Stimulated activated CD4-positive, alpha-beta T cell treated with anti-CD3 and anti-CD28 coated beads, TNF-alpha, amount 100 ng/mL, for 24 hours (primary cell): ENCODE measurements around the gene SLC22A23.
A peak's percentile ranks its signal among the peaks of the same experiment; 100 is the strongest.

ENCODE experiments used
- DNase-seq, 3 experiments: peaks; one replicate each; pipeline ENCODE4 v3.0.0-alpha.2; 2020; ENCODE audit warnings: low read depth in 3 of 3

The SLC22A23 gene

GRCh38 chr6:3456898-3457709 lies at the start of gene SLC22A23:
Gene SLC22A23 (minus strand): TSS chr6:3457050. CDS start chr6:3456559, 491 bp downstream.
- DNase-seq = peak; percentile 30 to 66 (median 51)

- no peak for DNase-seq
Measured at GRCh38 chr6:3506200-3506599, 49.4 kb upstream of the SLC22A23 start.

- DNase-seq = no peak
Measured at GRCh38 chr6:3504938-3505805, 48.3 kb upstream of the SLC22A23 start.

GRCh38 chr6:3504354-3504753 lies 47.5 kb upstream of the SLC22A23 start:
- DNase-seq = no peak

GRCh38 chr6:3501826-3502500 lies 45.1 kb upstream of the SLC22A23 start:
- no peak for DNase-seq

- DNase-seq = no peak
Measured at GRCh38 chr6:3500262-3501014, 43.6 kb upstream of the SLC22A23 start.

GRCh38 chr6:3499603-3500002 lies 42.8 kb upstream of the SLC22A23 start:
- DNase-seq = no peak

GRCh38 chr6:3496395-3496794 lies 39.5 kb upstream of the SLC22A23 start:
- no peak for DNase-seq

- DNase-seq = no peak
Measured at GRCh38 chr6:3494391-3495100, 37.7 kb upstream of the SLC22A23 start.

- DNase-seq = no peak
Measured at GRCh38 chr6:3490625-3490980, 33.8 kb upstream of the SLC22A23 start.

GRCh38 chr6:3489961-3490624 lies 33.2 kb upstream of the SLC22A23 start:
- no peak for DNase-seq

GRCh38 chr6:3489027-3489757 lies 32.3 kb upstream of the SLC22A23 start:
- no peak for DNase-seq

GRCh38 chr6:3484946-3485345 lies 28.1 kb upstream of the SLC22A23 start:
- no peak for DNase-seq

- DNase-seq = no peak
Measured at GRCh38 chr6:3484192-3484591, 27.3 kb upstream of the SLC22A23 start.

GRCh38 chr6:3483675-3484074 lies 26.8 kb upstream of the SLC22A23 start:
- DNase-seq = no peak

GRCh38 chr6:3482869-3483268 lies 26.0 kb upstream of the SLC22A23 start:
- DNase-seq = no peak

- DNase-seq = no peak
Measured at GRCh38 chr6:3481640-3482039, 24.8 kb upstream of the SLC22A23 start.

GRCh38 chr6:3480009-3480408 lies 23.2 kb upstream of the SLC22A23 start:
- DNase-seq = no peak

- no peak for DNase-seq
Measured at GRCh38 chr6:3473773-3474172, 16.9 kb upstream of the SLC22A23 start.

GRCh38 chr6:3471711-3472110 lies 14.9 kb upstream of the SLC22A23 start:
- no peak for DNase-seq
